Choroid plexus epithelial cell (primary cell): ENCODE data around the gene MVK.

Source experiments
- DNase-seq: peaks from one replicate; pipeline ENCODE4 v3.0.0-alpha.2; 2010; ENCODE audit warnings: low read depth
- H3K4me3 ChIP-seq: 2 replicates; pipeline ENCODE4 v1.5.1; 2011; ENCODE audit warnings: low read depth, mild to moderate bottlenecking, control low read depth, low read length, moderate library complexity
- CTCF ChIP-seq: conservative IDR thresholded peaks from 2 replicates; pipeline ENCODE4 v1.5.1; 2011; ENCODE audit warnings: low read depth, mild to moderate bottlenecking, control low read depth, inconsistent platforms, low read length, moderate library complexity

MVK gene

GRCh38 chr12:109552971-109553370 is 20.6 kb upstream of the MVK start:
- no peak for TF ChIP-seq CTCF
- DNase-seq, result no peak
- no peak overlapping the region for H3K4me3 ChIP-seq

- TF ChIP-seq CTCF, result no peak
- DNase-seq, result no peak
- H3K4me3 ChIP-seq, result no peak overlapping the region
These were observed 20.1 kb upstream of the MVK start for GRCh38 chr12:109553483-109553882.

GRCh38 chr12:109553906-109554500 is 19.6 kb upstream of the MVK start:
- TF ChIP-seq CTCF, result no peak
- DNase-seq, result no peak
- no peak overlapping the region for H3K4me3 ChIP-seq

- no peak overlapping the region for H3K4me3 ChIP-seq
- no peak for DNase-seq
- TF ChIP-seq CTCF, result no peak
These were observed 18.8 kb upstream of the MVK start for GRCh38 chr12:109554761-109555160.

GRCh38 chr12:109555431-109556315 is 17.9 kb upstream of the MVK start:
- DNase-seq, result no peak
- no peak for TF ChIP-seq CTCF
- H3K4me3 ChIP-seq, result no peak overlapping the region

GRCh38 chr12:109557200-109557599 is 16.4 kb upstream of the MVK start:
- no peak for DNase-seq
- H3K4me3 ChIP-seq, result no peak overlapping the region

More at GRCh38 chr12:109557200-109557599, 16.4 kb upstream of the MVK start:
- no peak for TF ChIP-seq CTCF
